Measurements from ENCODE around the gene C1orf226. TPM values are rescaled to one million over a fixed set of nuclear protein-coding genes. Genes with fewer than 3 reads are reported as not detected.

The C1orf226 gene
- polyA plus RNA-seq, 1 experiment, result 0.07 TPM

- no peaks in the 10 kb centered on the region for H3K9me3 ChIP-seq (ENCODE audit: control insufficient read depth, insufficient read depth, low read length)
- no peak for TF ChIP-seq CTCF (IDR thresholded peaks at IDR 0.05; ENCODE audit: low read depth, low read length)
- ChIA-PET CTCF (interaction anchor here (1.3 kb wide), 1 partner anchor 17 kb away, joined by 3 read pairs; no protein-coding TSS in a partner anchor), POLR2A (no interaction called here)
- H3K4me3 ChIP-seq (ENCODE audit: low read depth, low read length), result no peak overlapping the region
- H3K27me3 ChIP-seq (ENCODE audit: control insufficient read depth, insufficient read depth, low read length), result peaks cover 4% of the 10 kb centered on the region
- DNase-seq (ENCODE audit: low read depth, low spot score), result no peak
- no peak overlapping the region for H3K27ac ChIP-seq (ENCODE audit: low read depth, low read length)
These were observed 6.1 kb upstream of the C1orf226 start for GRCh38 chr1:162375463-162375862.

- Histone ChIP-seq H3K27me3 (ENCODE audit: control insufficient read depth, insufficient read depth, low read length) (peaks cover 6% of the 10 kb centered on the region), H3K9me3 (ENCODE audit: control insufficient read depth, insufficient read depth, low read length) (no peaks in the 10 kb centered on the region), H3K27ac (ENCODE audit: low read depth, low read length) (no peak within 1 kb of the TSS), H3K4me3 (ENCODE audit: low read depth, low read length) (no peak within 1 kb of the TSS)
- TF ChIP-seq CTCF (IDR thresholded peaks at IDR 0.05; ENCODE audit: low read depth, low read length), result no peak
- no peak for DNase-seq (ENCODE audit: low read depth, low spot score)
- CTCF ChIA-PET, result no interaction called here
- POLR2A ChIA-PET, result no interaction called here
These were observed 4.8 kb upstream of the C1orf226 start, which contains the start of gene SPATA46 for GRCh38 chr1:162376691-162377090. Gene SPATA46, minus strand, starts transcription at chr1:162376854. Its CDS starts 64 bp downstream, at chr1:162376790.

- no peak for TF ChIP-seq CTCF (IDR thresholded peaks at IDR 0.05; ENCODE audit: low read depth, low read length)
- no peak for DNase-seq (ENCODE audit: low read depth, low spot score)
- ChIA-PET POLR2A (no interaction called here), CTCF (interaction anchor here (0.6 to 1.1 kb wide), 2 partner anchors 12 to 46 kb away, joined by 3 to 13 read pairs; no protein-coding TSS in a partner anchor)
- Histone ChIP-seq H3K27ac (ENCODE audit: low read depth, low read length) (no peak overlapping the region), H3K27me3 (ENCODE audit: control insufficient read depth, insufficient read depth, low read length) (peaks cover 9% of the 10 kb centered on the region), H3K9me3 (ENCODE audit: control insufficient read depth, insufficient read depth, low read length) (no peaks in the 10 kb centered on the region), H3K4me3 (ENCODE audit: low read depth, low read length) (no peak overlapping the region)
These were observed 1.3 kb upstream of the C1orf226 start for GRCh38 chr1:162380061-162380846.

GRCh38 chr1:162381941-162382750 is 618 bp downstream of the C1orf226 start:
- CTCF ChIA-PET, result interaction anchor here (2.3 kb wide), 1 partner anchor 10 kb away, joined by 9 read pairs; no protein-coding TSS in a partner anchor
- POLR2A ChIA-PET, result interaction anchor here (1.2 kb wide), 1 partner anchor 10 kb away, joined by 3 read pairs; no protein-coding TSS in a partner anchor

More at GRCh38 chr1:162381941-162382750, 618 bp downstream of the C1orf226 start:
- Histone ChIP-seq H3K9me3 (ENCODE audit: control insufficient read depth, insufficient read depth, low read length) (no peaks in the 10 kb centered on the region), H3K4me3 (ENCODE audit: low read depth, low read length) (no peak overlapping the region), H3K27me3 (ENCODE audit: control insufficient read depth, insufficient read depth, low read length) (peaks cover 10% of the 10 kb centered on the region), H3K27ac (ENCODE audit: low read depth, low read length) (no peak overlapping the region)
- TF ChIP-seq CTCF (IDR thresholded peaks at IDR 0.05; ENCODE audit: low read depth, low read length), result no peak
- DNase-seq (ENCODE audit: low read depth, low spot score), result no peak
